Renal cortex interstitium (tissue), 15 donors: ENCODE results near the gene PNMA6A. TPM values are rescaled to one million over a fixed set of nuclear protein-coding genes. Genes with fewer than 3 reads are reported as not detected.
"Not testable (repeated sequence)": the region's sequence is repeated elsewhere in the genome, so short reads cannot be mapped to it uniquely, and the experiment has no call there.

Experiments used
- DNase-seq, 11 donors: peaks; one replicate each; pipeline ENCODE4 v3.0.0-alpha.2; 2013; ENCODE audit warnings: low read depth in 9 of 11, low spot score in 4 of 11; ENCODE audit errors: extremely low read depth in 1 of 11
- long read RNA-seq, 16 experiments: transcript quantifications; one replicate each; lab custom pipeline, GENCODE V29; 2026
- polyA plus RNA-seq, 3 donors: library from polyadenylated mRNA; unstranded; fragments of 120-200 nt; gene quantifications; one replicate each; pipeline ENCODE4 v1.2.1, GENCODE V29; 2013; ENCODE audit not compliant: insufficient read length in 3 of 3

The PNMA6A gene
- polyA plus RNA-seq, result 10 to 100 TPM in 2 of 3 donors, 1 to 10 TPM in 1; 9.3 to 13.7 (median 13.6) TPM
- long read RNA-seq, donor 1, partial matches to known transcripts, result 0 of 2 reads
- long read RNA-seq, donor 1, other reads (novel, unspliced or antisense), result 0 of 2 reads
- long read RNA-seq, donor 2, partial matches to known transcripts, result 0 of 4 reads
- long read RNA-seq, donor 2, other reads (novel, unspliced or antisense), result 0 of 4 reads
- long read RNA-seq, donor 3, transcript PNMA6A-201 (2 exons, 2,209 nt), result major isoform, 5 of 5 reads
- long read RNA-seq, donor 3, partial matches to known transcripts, result 0 of 5 reads
- long read RNA-seq, donor 3, other reads (novel, unspliced or antisense), result 0 of 5 reads
- long read RNA-seq, donor 4, transcript PNMA6A-201 (2 exons, 2,209 nt), result major isoform, 6 of 6 reads
- long read RNA-seq, donor 4, partial matches to known transcripts, result 0 of 6 reads
- long read RNA-seq, donor 4, other reads (novel, unspliced or antisense), result 0 of 6 reads
- long read RNA-seq, donor 5, transcript PNMA6A-201 (2 exons, 2,209 nt), result major isoform, 8 of 8 reads
- long read RNA-seq, donor 5, partial matches to known transcripts, result 0 of 8 reads
- long read RNA-seq, donor 5, other reads (novel, unspliced or antisense), result 0 of 8 reads
- long read RNA-seq, donor 6, transcript PNMA6A-201 (2 exons, 2,209 nt), result major isoform, 6 of 6 reads
- long read RNA-seq, donor 6, partial matches to known transcripts, result 0 of 6 reads
- long read RNA-seq, donor 6, other reads (novel, unspliced or antisense), result 0 of 6 reads
- long read RNA-seq, donor 7, partial matches to known transcripts, result 0 of 1 reads
- long read RNA-seq, donor 7, other reads (novel, unspliced or antisense), result 0 of 1 reads
- long read RNA-seq, donor 8, transcript PNMA6A-201 (2 exons, 2,209 nt), result major isoform, 10 of 10 reads
- long read RNA-seq, donor 8, partial matches to known transcripts, result 0 of 10 reads
- long read RNA-seq, donor 8, other reads (novel, unspliced or antisense), result 0 of 10 reads
- long read RNA-seq, donor 9, result 0 reads
- long read RNA-seq, donor 10, partial matches to known transcripts, result 0 of 3 reads
- long read RNA-seq, donor 10, other reads (novel, unspliced or antisense), result 0 of 3 reads
- long read RNA-seq, donor 11, partial matches to known transcripts, result 0 of 1 reads
- long read RNA-seq, donor 11, other reads (novel, unspliced or antisense), result 0 of 1 reads
- long read RNA-seq, donor 12, partial matches to known transcripts, result 0 of 1 reads
- long read RNA-seq, donor 12, other reads (novel, unspliced or antisense), result 0 of 1 reads
- long read RNA-seq, donor 13, transcript PNMA6A-201 (2 exons, 2,209 nt), result major isoform, 9 of 9 reads
- long read RNA-seq, donor 13, partial matches to known transcripts, result 0 of 9 reads
- long read RNA-seq, donor 13, other reads (novel, unspliced or antisense), result 0 of 9 reads
- long read RNA-seq, donor 14, partial matches to known transcripts, result 0 of 3 reads
- long read RNA-seq, donor 14, other reads (novel, unspliced or antisense), result 0 of 3 reads
- long read RNA-seq, donor 15, partial matches to known transcripts, result 0 of 2 reads
- long read RNA-seq, donor 15, other reads (novel, unspliced or antisense), result 0 of 2 reads
- long read RNA-seq, donor 16, transcript PNMA6A-201 (2 exons, 2,209 nt), result major isoform, 10 of 10 reads
- long read RNA-seq, donor 16, partial matches to known transcripts, result 0 of 10 reads
- long read RNA-seq, donor 16, other reads (novel, unspliced or antisense), result 0 of 10 reads

- not testable (repeated sequence) for DNase-seq
Observed at GRCh38 chrX:153071909-153072583, at the start of gene PNMA6A. TSS of gene PNMA6A (plus strand) at chrX:153072454. CDS start at chrX:153073063, 609 bp downstream.

GRCh38 chrX:153026501-153026900 is 45.8 kb upstream of the PNMA6A start:
- not testable (repeated sequence) for DNase-seq

DNA sequence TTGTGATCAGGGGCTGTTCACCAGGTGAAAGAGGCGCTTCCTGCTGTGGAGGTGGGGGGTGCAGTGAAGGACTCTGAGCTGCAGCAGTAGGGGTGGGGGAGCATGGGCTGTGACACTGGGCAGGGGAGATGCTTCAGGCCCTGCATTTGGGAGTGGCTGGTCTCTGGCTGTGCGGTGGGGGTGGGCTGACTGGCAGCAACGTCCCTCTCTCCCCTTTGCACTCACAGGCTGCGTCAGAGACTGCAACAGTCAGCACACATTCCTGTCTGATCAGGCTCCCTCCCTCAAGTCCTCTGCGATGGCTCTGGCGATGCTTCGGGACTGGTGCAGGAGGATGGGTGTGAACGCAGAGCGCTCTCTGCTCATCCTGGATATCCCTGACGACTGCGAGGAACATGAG is 43.8 kb upstream of the PNMA6A start:
- DNase-seq, result not testable (repeated sequence)

GRCh38 chrX:153029162-153029561 is 43.1 kb upstream of the PNMA6A start:
- no peak for DNase-seq

DNA sequence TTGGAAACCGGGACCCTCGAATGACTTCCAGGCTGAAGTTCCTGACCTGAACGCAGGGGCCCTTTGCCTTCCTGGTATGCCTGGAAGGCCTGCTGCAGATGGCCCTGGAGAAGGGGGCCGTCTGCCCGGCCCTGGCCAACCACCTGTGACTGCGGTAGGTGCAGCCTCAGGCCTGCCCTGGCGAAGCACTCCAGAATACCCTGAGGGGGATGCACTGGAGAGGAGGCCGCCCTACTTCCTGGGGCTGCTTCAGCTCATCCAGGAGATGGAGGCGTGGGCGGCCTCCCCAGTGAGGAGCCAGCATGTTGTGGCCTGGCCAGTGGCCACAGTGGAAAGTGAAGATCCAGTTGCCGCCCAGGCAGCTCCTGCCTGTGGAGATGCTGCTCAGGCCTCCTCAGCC is 42.4 kb upstream of the PNMA6A start:
- DNase-seq, result no peak

DNA sequence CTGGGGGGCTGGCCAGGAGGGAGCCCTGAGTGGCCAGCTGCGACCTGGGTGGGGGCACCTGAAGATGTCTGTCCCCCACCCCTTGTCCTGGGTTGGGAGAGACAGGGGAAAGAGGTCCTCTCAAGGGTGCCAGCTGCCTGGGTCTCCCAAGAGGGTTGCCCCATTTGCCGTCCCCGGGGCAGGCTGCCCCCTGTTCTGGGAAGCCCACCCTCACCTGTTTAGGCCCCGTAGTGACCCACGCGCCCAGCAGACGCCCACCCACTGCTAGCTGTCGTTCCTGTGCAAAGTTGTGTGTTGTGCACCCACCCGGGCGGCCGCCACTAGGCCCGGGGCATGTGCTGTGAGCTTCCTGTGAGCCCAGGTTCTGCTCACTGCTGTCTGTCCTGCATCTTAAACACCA is 41.5 kb upstream of the PNMA6A start:
- no peak for DNase-seq

DNA sequence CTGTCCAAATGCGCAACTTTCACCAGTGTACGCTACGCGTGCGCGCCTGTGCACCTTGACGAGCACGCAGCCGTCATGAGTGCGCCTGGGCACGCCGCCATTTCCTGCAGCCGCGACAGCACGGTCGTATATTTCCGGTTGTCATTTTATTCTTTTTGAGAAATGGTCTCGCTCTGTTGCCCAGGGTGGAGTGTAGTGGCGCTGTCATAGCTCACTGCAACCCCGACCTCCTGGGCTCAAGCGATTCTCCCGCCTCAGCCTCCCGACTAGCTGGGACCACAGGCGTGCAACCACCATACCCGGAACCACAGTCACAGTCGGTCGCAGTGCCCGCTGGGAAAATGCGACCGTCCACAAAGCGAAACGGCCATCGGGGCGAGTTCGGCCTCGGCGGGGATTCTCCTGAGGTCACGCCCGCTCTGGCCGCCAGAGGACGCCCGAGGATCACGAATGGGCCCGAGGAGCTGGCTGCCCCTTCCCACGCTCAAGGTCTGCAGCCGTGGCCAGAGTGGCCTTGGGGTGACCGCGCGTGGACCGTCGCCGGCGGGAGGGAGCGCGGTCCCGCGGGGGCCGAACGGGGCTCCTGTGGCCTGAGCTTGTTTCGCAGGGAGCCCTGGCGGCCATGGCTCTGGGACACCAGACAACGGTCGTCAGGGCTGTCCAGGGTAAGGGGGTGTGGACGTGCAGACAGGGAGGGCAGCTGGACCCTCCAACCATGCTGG is 39.7 kb upstream of the PNMA6A start:
- peak in 7 of 11 donors; percentile 22 to 62 (median 50) for DNase-seq

- no peak for DNase-seq
Observed at GRCh38 chrX:153049093-153049492, 23.2 kb upstream of the PNMA6A start.

GRCh38 chrX:153052534-153052933 is 19.7 kb upstream of the PNMA6A start:
- no peak for DNase-seq

GRCh38 chrX:153055871-153056749 is 16.1 kb upstream of the PNMA6A start, which contains the start of gene PNMA3:
TSS of gene PNMA3 (plus strand) at chrX:153056470. CDS start at chrX:153057056, 586 bp downstream.
- DNase-seq, result no peak

DNA sequence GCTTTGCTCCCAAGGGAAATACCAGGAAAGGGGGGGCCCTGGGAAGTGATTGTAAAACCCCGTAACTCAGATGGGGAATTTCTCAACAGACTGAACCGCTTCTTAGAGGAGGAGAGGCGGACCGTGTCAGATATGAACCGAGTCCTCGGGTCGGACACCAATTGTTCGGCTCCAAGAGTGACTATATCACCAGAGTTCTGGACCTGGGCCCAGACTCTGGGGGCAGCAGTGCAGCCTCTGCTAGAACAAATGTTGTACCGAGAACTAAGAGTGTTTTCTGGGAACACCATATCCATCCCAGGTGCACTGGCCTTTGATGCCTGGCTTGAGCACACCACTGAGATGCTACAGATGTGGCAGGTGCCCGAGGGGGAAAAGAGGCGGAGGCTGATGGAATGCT is 15.0 kb upstream of the PNMA6A start:
- DNase-seq, result no peak

- DNase-seq, result no peak
Observed at GRCh38 chrX:153059191-153060094, 12.8 kb upstream of the PNMA6A start.

DNA sequence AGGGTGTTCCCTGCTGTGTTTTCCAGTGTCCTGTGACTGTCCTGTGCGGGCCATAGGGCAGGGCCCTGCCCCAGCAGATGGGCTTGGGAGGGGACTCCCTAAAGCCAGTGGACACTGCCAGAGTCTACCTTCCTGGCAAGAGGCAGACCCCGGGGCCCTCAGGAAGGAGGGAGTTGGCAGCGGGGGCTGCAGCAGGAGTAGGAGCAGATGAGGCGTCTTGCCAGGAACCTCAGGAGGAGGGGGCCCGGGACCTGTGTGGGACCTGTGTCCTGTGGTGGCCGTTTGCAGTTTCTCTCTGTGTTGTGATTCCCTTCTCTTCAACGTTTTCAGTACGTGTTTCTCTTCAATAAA is 12.2 kb upstream of the PNMA6A start:
- no peak for DNase-seq

GRCh38 chrX:153061732-153062131 is 10.5 kb upstream of the PNMA6A start:
- no peak for DNase-seq

DNA sequence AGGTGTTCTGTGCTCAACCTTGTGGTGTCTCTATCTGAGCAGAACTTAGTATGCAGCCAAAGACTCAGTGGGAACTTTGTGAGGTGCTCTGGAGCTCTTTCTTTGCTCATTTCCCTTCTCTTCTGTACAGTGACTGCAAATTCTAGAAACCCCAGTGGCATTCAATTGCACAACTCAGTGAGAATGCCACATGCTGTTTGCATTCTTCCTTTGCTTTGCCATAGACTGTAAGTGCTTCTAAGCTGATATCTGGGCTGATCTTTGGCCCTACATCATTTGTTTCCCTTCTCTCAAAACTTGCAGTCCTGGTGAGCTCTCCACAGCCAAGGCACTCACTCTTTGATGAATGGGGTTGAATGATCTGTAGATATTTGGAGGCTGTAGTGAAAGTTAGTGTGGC is 8.9 kb upstream of the PNMA6A start:
- DNase-seq, result no peak
